K562 (cell line): ENCODE data around the gene CLCN2. TPM values are rescaled to one million over a fixed set of nuclear protein-coding genes. Genes with fewer than 3 reads are reported as not detected.
A peak's percentile ranks its signal among the peaks of the same experiment; 100 is the strongest.

ENCODE experiments used
- ARID4B ChIP-seq: sonication (generic); formaldehyde crosslinking; IDR thresholded peaks from 2 replicates; pipeline ENCODE4 v1.8.0; 2022; ENCODE audit warnings: mild to moderate bottlenecking, missing genetic modification reagents
- ATF1 ChIP-seq, 2 experiments: fragments of 450-650 bp in 1 of 2; IDR thresholded peaks; 2 replicates each; pipeline ENCODE4 v1.6.1; 2016; ENCODE audit warnings: missing compliant biosample characterization in 1 of 2, missing genetic modification characterization in 1 of 2
- ATF6 ChIP-seq: sonication (generic); formaldehyde crosslinking; IDR thresholded peaks from 2 replicates; pipeline ENCODE4 v1.4.0; 2020; ENCODE audit warnings: mild to moderate bottlenecking, missing genetic modification reagents
- COPS2 ChIP-seq: fragments of 450-650 bp; conservative IDR thresholded peaks from 2 replicates; pipeline ENCODE4 v1.6.1; 2016; ENCODE audit warnings: mild to moderate bottlenecking, moderate library complexity
- CREM ChIP-seq: IDR thresholded peaks from 2 replicates; pipeline ENCODE4 v1.6.1; 2014; ENCODE audit warnings: antibody characterized with exemption, low read depth
- CTBP1 ChIP-seq: fragments of 450-650 bp; IDR thresholded peaks from 2 replicates; pipeline ENCODE4 v1.6.1; 2016; ENCODE audit warnings: borderline replicate concordance
- DACH1 ChIP-seq: fragments of 450-650 bp; IDR thresholded peaks from 2 replicates; pipeline ENCODE4 v1.6.1; 2018; ENCODE audit not compliant: partially characterized antibody
- ESRRB ChIP-seq: fragments of 250-450 bp; sonication (Bioruptor Pico); IDR thresholded peaks from 2 replicates; pipeline ENCODE4 v1.5.0; 2020; ENCODE audit warnings: mild to moderate bottlenecking, moderate library complexity, borderline replicate concordance
- MAFF ChIP-seq: IDR thresholded peaks from 2 replicates; pipeline ENCODE4 v1.6.1; 2012; ENCODE audit warnings: low read length, improper control_type of control experiment
- MEF2A ChIP-seq: IDR thresholded peaks from 2 replicates; pipeline ENCODE4 v1.6.1; 2011; ENCODE audit warnings: low read depth, mild to moderate bottlenecking, low read length, moderate library complexity; ENCODE audit not compliant: control insufficient read depth
- NFATC3 ChIP-seq: fragments of 450-650 bp; IDR thresholded peaks from 2 replicates; pipeline ENCODE4 v1.6.1; 2017; ENCODE audit warnings: mild to moderate bottlenecking
- PHF21A ChIP-seq: fragments of 450-650 bp; IDR thresholded peaks from 2 replicates; pipeline ENCODE4 v1.6.1; 2017; ENCODE audit warnings: low read depth, borderline replicate concordance
- RBM14 ChIP-seq: fragments of 200-400 bp; formaldehyde crosslinking; IDR thresholded peaks from 2 replicates; pipeline ENCODE4 v1.6.1; 2018; ENCODE audit warnings: low read depth, mild to moderate bottlenecking, low read length, moderate library complexity, borderline replicate concordance; ENCODE audit not compliant: insufficient read depth
- U2AF2 ChIP-seq: fragments of 200-400 bp; formaldehyde crosslinking; optimal IDR thresholded peaks from 2 replicates; pipeline ENCODE3; 2017; ENCODE audit warnings: low read depth, mild to moderate bottlenecking, low read length
- ZBTB33 ChIP-seq: sonication (generic); formaldehyde crosslinking; IDR thresholded peaks from 2 replicates; pipeline ENCODE4 v1.8.1; 2023; ENCODE audit warnings: mild to moderate bottlenecking, missing genetic modification reagents
- ZEB2 ChIP-seq: fragments of 450-650 bp; IDR thresholded peaks from 2 replicates; pipeline ENCODE4 v1.6.1; 2016
- ZNF511 ChIP-seq: sonication (generic); formaldehyde crosslinking; IDR thresholded peaks from 2 replicates; pipeline ENCODE4 v1.8.0; 2022; ENCODE audit warnings: mild to moderate bottlenecking, missing genetic modification reagents
- ZNF561 ChIP-seq: fragments of 450-650 bp; formaldehyde crosslinking; conservative IDR thresholded peaks from 2 replicates; pipeline ENCODE4 v1.4.0; 2020; ENCODE audit warnings: mild to moderate bottlenecking, moderate library complexity
- ZNF766 ChIP-seq: fragments of 200-800 bp; sonication (Bioruptor generic); conservative IDR thresholded peaks from 2 replicates; pipeline ENCODE4 v1.6.1; 2016; ENCODE audit warnings: missing genetic modification characterization, missing compliant biosample characterization
- polyA plus RNA-seq, 8 experiments: library from polyadenylated mRNA; depleted of rRNA in 4 of 8; stranded (reverse) in 5 of 8; unstranded in 3 of 8; fragments of >200 nt; fragmentation: Nextera tagmentation in 2 of 8; fragmentation: Illumina TruSeq in 1 of 8; extraction: Ambion mirVana in 2 of 8; extraction: Trizol in 1 of 8; gene quantifications; 2 replicates each; pipeline versions ENCODE4 v1.2.1 to v1.2.3, GENCODE V29; 2011 to 2014; ENCODE audit warnings: inconsistent platforms in 1 of 8, missing spikeins in 1 of 8
- total RNA-seq, 7 experiments: library from RNA; depleted of rRNA in 6 of 7; stranded (reverse); fragments of >200 nt in 6 of 7; fragmentation: Illumina TruSeq in 2 of 7; extraction: Trizol in 2 of 7; gene quantifications; 2 replicates each; pipeline versions ENCODE4 v1.2.1 to v1.2.3, GENCODE V29; 2011 to 2021; ENCODE audit warnings: low replicate concordance in 1 of 7

CLCN2 gene
- total and polyA plus RNA-seq, 9 of the 15 experiments (the other 6 are each of a cell fraction or from before 2014, with no cell fraction given): 0.10 to 14.0 (median 6.9) TPM

- TF ChIP-seq ARID4B (CRISPR knock-in tag) (peak; percentile 75), ZNF511 (peak; percentile 31; the same call in 1 of the 2 replicates), ZEB2 (no peak), MEF2A (no peak), ZNF561 (CRISPR knock-in tag) (no peak), DACH1 (no peak), NFATC3 (no peak), COPS2 (no peak), CREM (peak; percentile 99), CTBP1 (peak; percentile 40; the same call in 1 of the 2 replicates), MAFF (no peak), ATF6 (CRISPR knock-in tag) (no peak), ATF1 (CRISPR knock-in tag; IDR thresholded peaks at IDR 0.05) (peak; percentile 84), ATF1 (tag; IDR thresholded peaks at IDR 0.05) (peak; percentile 99), ZBTB33 (no peak), RBM14 (no peak), PHF21A (no peak), U2AF2 (no peak), ESRRB (CRISPR knock-in tag) (no peak), ZNF766 (CRISPR knock-in tag) (no peak)
Observed at GRCh38 chr3:184335661-184336546, 25.5 kb downstream of the CLCN2 start (continued).
